Measurements from ENCODE around the gene TMTC3. TPM values are rescaled to one million over a fixed set of nuclear protein-coding genes. Genes with fewer than 3 reads are reported as not detected.
A peak's percentile ranks its signal among the peaks of the same experiment; 100 is the strongest.
"Not testable (repeated sequence)": the region's sequence is repeated elsewhere in the genome, so short reads cannot be mapped to it uniquely, and the experiment has no call there.

Gene TMTC3
- total and polyA plus RNA-seq, 7 donors, result 0.46 to 22.2 (median 14.4) TPM

DNA sequence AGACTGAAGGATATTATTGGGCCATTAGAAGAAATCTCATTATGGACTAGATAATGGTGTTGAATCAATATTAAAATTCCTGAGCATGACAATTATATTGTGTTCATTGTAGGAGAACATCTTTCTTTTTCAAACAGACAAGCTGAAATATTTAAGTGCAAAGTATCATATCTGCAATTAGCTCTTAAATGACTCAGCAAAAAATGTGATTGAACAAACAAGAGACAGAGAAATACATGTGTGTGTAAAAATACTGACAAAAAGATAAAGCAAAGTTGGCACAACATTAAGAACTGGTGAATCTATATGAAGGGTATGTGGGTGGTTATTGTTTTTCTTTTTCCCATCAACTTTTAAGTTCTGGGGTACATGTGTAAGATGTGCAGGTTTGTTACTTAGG, 9.7 kb upstream of the TMTC3 start:
- Histone ChIP-seq H3K9me3 (no peaks in the 10 kb centered on the region), H3K4me1 (no peaks in the 10 kb centered on the region), H3K4me3 (no peak overlapping the region), H3K27me3 (no peaks in the 10 kb centered on the region), H3K27ac (no peak overlapping the region), H3K36me3 (peaks cover 0 to 49% (median 3%) of the 10 kb centered on the region in 4 donors)
- intact Hi-C loops (cut with DNase I), result no loop called here
- DNase-seq, result no peak
- TF ChIP-seq POLR2A (IDR thresholded peaks at IDR 0.05), result no peak
- TF ChIP-seq, protein P1, sequence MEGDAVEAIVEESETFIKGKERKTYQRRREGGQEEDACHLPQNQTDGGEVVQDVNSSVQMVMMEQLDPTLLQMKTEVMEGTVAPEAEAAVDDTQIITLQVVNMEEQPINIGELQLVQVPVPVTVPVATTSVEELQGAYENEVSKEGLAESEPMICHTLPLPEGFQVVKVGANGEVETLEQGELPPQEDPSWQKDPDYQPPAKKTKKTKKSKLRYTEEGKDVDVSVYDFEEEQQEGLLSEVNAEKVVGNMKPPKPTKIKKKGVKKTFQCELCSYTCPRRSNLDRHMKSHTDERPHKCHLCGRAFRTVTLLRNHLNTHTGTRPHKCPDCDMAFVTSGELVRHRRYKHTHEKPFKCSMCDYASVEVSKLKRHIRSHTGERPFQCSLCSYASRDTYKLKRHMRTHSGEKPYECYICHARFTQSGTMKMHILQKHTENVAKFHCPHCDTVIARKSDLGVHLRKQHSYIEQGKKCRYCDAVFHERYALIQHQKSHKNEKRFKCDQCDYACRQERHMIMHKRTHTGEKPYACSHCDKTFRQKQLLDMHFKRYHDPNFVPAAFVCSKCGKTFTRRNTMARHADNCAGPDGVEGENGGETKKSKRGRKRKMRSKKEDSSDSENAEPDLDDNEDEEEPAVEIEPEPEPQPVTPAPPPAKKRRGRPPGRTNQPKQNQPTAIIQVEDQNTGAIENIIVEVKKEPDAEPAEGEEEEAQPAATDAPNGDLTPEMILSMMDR (IDR thresholded peaks at IDR 0.05), result no peak
- TF ChIP-seq EP300 (IDR thresholded peaks at IDR 0.05), result no peak
- TF ChIP-seq POLR2AphosphoS5 (IDR thresholded peaks at IDR 0.05), result no peak

DNA sequence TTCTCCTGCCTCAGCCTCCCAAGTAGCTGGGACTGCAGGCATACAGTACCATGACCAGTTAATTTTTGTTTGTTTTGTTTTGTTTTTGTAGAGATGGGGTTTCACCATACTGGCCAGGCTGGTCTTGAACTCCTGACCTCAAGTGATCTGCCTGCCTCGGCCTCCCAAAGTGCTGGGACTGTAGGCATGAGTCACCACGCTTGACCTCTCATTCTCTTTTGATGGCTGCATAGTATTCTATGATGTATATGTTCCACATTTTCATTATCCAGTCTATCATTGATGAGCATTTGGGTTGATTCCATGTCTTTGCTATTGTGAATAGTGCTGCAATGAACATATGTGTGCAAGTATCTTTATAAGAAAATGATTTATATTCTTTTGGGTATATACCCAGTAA, 8.9 kb upstream of the TMTC3 start:
- intact Hi-C loops (cut with DNase I); H3K4me1 ChIP-seq; H3K4me3 ChIP-seq; H3K27me3 ChIP-seq; DNase-seq; H3K27ac ChIP-seq; H3K9me3 ChIP-seq: not testable (repeated sequence)
- peaks cover 0 to 41% (median 0%) of the 10 kb centered on the region in 4 donors for H3K36me3 ChIP-seq
- 96 to 97% methylated on average over 2 of the region's 2 CpGs for WGBS, 2 donors

DNA sequence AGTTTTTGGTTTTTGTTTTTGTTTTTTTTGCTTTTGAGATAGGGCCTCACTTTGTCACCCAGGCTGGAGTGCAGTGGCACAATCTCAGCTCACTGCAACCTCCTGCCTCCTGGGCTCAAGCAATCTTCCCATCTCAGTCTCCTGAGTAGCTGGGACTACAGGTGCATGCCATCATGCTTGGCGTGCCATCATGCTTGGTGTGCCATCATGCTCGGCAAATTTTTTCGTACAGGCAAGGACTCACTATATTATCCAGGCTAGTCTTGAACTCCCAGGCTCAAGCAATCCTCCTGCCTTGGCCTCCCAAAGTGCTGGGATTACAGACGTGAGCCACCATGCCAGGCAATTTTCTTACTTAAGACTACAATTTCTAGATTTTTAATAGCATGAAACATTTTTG, 2.4 kb upstream of the TMTC3 start:
- H3K27ac ChIP-seq, H3K27me3 ChIP-seq, DNase-seq, H3K4me3 ChIP-seq, H3K9me3 ChIP-seq: not testable (repeated sequence)
- intact Hi-C loops (cut with DNase I), result loop anchor here (5.0 to 10.0 kb wide), 6 partner anchors 102 to 1385 kb away; partner anchors contain the start of genes DUSP6, GALNT4 and POC1B
- peaks cover 0 to 27% (median 16%) of the 10 kb centered on the region in 4 donors for H3K4me1 ChIP-seq
- H3K36me3 ChIP-seq, result peaks cover 0 to 17% (median 0%) of the 10 kb centered on the region in 4 donors
- 97 to 98% methylated on average over 4 of the region's 4 CpGs for WGBS, 2 donors

DNA sequence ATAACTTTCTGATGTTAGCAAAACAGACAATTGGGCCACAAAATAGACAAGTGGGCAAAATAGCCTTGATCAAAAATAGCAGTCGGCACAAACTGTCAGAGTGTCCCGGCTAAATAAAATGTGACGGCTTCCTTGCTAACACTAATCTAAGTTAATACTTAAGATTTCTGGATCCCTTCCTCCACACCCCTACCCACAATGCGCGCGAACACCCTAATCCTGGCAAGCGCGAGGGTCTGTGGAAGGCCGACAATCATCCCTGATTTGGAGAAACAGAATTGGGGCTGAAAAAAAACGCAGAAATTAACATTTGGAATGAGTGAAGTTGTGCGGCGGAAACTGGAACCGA, 708 bp upstream of the TMTC3 start:
- intact Hi-C loops (cut with DNase I), result loop anchor here (5.0 to 10.0 kb wide), 6 partner anchors 104 to 1383 kb away; partner anchors contain the start of genes DUSP6, GALNT4 and POC1B
- H3K27ac ChIP-seq, result peak overlapping the region; percentile 74 to 81 (median 78)
- 3 to 5% methylated on average over 13 of the region's 13 CpGs for WGBS, 2 donors
- no peak for DNase-seq
- peaks cover 0 to 33% (median 16%) of the 10 kb centered on the region in 4 donors for H3K4me1 ChIP-seq
- H3K27me3 ChIP-seq, result no peaks in the 10 kb centered on the region
- TF ChIP-seq POLR2A (IDR thresholded peaks at IDR 0.05) (no peak), POLR2AphosphoS5 (IDR thresholded peaks at IDR 0.05) (no peak), EP300 (IDR thresholded peaks at IDR 0.05) (no peak)
- TF ChIP-seq, protein P1 (IDR thresholded peaks at IDR 0.05), result no peak
- peaks cover 0 to 3% (median 0%) of the 10 kb centered on the region in 4 donors for H3K36me3 ChIP-seq
- peak overlapping the region; percentile 60 to 72 (median 66) for H3K4me3 ChIP-seq
- H3K9me3 ChIP-seq, result no peaks in the 10 kb centered on the region

DNA sequence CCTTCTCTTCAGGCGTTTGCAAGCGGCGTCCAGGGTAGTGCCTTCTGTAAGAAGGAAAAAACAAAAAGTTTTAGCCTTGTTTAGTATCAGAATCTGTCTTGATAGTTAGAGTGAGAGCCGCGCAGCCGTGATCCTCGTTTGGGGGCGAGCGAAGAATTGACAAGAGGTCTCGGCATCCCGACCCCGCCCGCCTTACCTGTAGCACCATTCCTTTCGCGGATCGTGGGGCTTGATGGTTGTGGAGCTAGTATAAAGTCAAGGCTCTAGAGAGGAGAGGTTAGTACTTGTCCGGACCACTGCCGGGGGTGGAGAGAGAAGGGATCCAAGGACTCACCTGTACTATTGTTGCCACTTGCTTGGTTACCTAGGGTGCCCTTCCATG, 494 bp downstream of the TMTC3 start:
- H3K9me3 ChIP-seq, result no peaks in the 10 kb centered on the region
- 0 to 1% methylated on average over 18 of the region's 18 CpGs for WGBS, 2 donors
- H3K36me3 ChIP-seq, result no peaks in the 10 kb centered on the region
- TF ChIP-seq POLR2A (IDR thresholded peaks at IDR 0.05), result no peak
- no peak for TF ChIP-seq EP300 (IDR thresholded peaks at IDR 0.05)
- TF ChIP-seq, protein P1 (IDR thresholded peaks at IDR 0.05), result no peak
- no peak for TF ChIP-seq POLR2AphosphoS5 (IDR thresholded peaks at IDR 0.05)
- no peaks in the 10 kb centered on the region for H3K27me3 ChIP-seq
- peaks cover 0 to 33% (median 16%) of the 10 kb centered on the region in 4 donors for H3K4me1 ChIP-seq
- peak overlapping the region; percentile 60 to 72 (median 66) for H3K4me3 ChIP-seq
- intact Hi-C loops (cut with DNase I), result loop anchor here (5.0 to 10.0 kb wide), 6 partner anchors 105 to 1382 kb away; partner anchors contain the start of genes DUSP6, GALNT4 and POC1B
- DNase-seq, result peak; percentile 68
- H3K27ac ChIP-seq, result peak overlapping the region; percentile 74 to 81 (median 78)

DNA sequence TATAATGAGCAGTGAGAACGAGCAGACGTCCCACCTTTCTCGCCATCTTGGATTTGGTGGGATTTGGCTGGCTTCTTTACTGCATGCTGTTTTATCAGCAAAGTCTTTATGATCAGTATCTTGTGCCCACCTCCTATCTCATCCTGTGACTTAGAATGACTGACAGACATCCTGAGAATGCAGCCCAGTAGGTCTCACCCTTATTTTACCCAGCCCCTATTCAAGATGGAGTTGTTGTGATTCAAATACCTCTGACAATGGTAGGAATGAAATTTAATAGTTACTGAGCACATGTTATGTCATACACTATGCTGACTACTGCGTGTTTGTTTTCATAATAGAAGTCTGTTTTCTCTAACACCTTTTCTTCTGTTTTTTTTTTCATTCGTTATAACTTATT, 1.9 kb downstream of the TMTC3 start:
- no peak for DNase-seq
- no peak for TF ChIP-seq POLR2AphosphoS5 (IDR thresholded peaks at IDR 0.05)
- TF ChIP-seq, protein P1 (IDR thresholded peaks at IDR 0.05), result no peak
- TF ChIP-seq POLR2A (IDR thresholded peaks at IDR 0.05), result no peak
- TF ChIP-seq EP300 (IDR thresholded peaks at IDR 0.05), result no peak
- H3K36me3 ChIP-seq, result no peaks in the 10 kb centered on the region
- no peaks in the 10 kb centered on the region for H3K27me3 ChIP-seq
- 94 to 95% methylated on average over 5 of the region's 5 CpGs for WGBS, 2 donors
- no peak overlapping the region for H3K27ac ChIP-seq
- H3K4me3 ChIP-seq, result no peak overlapping the region
- H3K9me3 ChIP-seq, result no peaks in the 10 kb centered on the region
- peaks cover 0 to 33% (median 16%) of the 10 kb centered on the region in 4 donors for H3K4me1 ChIP-seq
- intact Hi-C loops (cut with DNase I), result loop anchor here (5.0 to 10.0 kb wide), 6 partner anchors 107 to 1381 kb away; partner anchors contain the start of genes DUSP6, GALNT4 and POC1B
